SK-N-MC (cell line): ENCODE data around the gene NIM1K.

Source experiments
- EZH2 ChIP-seq: fragments of 200-600 bp; sonication (generic); IDR thresholded peaks from one replicate; pipeline ENCODE4 v1.6.1; 2017; ENCODE audit warnings: antibody characterized with exemption
- FOXP2 ChIP-seq: optimal IDR thresholded peaks from 2 replicates; pipeline ENCODE3; 2011; ENCODE audit warnings: mild to moderate bottlenecking, moderate library complexity; ENCODE audit not compliant: insufficient read depth; ENCODE audit errors: extremely low read length, control extremely low read depth
- POLR2AphosphoS5 ChIP-seq: IDR thresholded peaks from 2 replicates; pipeline ENCODE4 v1.6.1; 2012; ENCODE audit warnings: mild to moderate bottlenecking, low read depth, low read length, borderline replicate concordance

DNA sequence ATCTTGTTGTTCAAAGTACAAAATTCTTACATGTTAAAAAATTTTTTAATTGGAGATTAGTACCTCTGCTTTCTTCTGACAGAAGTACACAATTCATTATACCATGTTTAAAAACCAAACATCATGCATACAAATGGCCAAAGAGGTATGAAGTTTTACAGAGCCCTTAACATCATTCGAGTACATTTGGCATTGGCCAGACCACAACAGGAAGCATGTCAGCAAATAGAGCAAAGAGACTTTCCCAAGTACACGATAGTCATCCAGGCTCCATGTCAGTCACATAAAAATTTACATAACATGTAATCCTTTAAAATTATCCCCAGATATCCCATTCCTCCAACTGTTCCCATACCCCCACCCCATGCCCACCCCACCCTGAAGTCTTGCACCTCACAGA is 98.7 kb downstream of the NIM1K start:
- TF ChIP-seq POLR2AphosphoS5 = no peak
- no peak for TF ChIP-seq EZH2
- no peak for TF ChIP-seq FOXP2
